B cell (primary cell): ENCODE results near the gene FCHO2. TPM values are rescaled to one million over a fixed set of nuclear protein-coding genes. Genes with fewer than 3 reads are reported as not detected.

Source experiments
- ATAC-seq: fragments of 200-7000 bp; cut with Tn5 transposase; one replicate; pipeline ENCODE4 v1.10.0; 2021; ENCODE audit warnings: low read depth, mild to moderate bottlenecking, moderate number of reproducible peaks, moderate library complexity
- CTCF ChIA-PET: fragments of 350-600 bp; sonication (Branson Sonifier 250); formaldehyde crosslinking; loops from one replicate; lab custom pipeline; 2021; ENCODE audit warnings: antibody characterized with exemption, inconsistent platforms; lab: Charles Lee
- POLR2A ChIA-PET: fragments of 350-600 bp; sonication (Branson Sonifier 250); formaldehyde crosslinking; loops from one replicate; lab custom pipeline; 2021; ENCODE audit warnings: antibody characterized with exemption; lab: Charles Lee
- DNase-seq: peaks from one replicate; pipeline ENCODE4 v3.0.0; 2013
- H2AFZ ChIP-seq: 2 replicates; pipeline ENCODE4 v1.6.1; 2012; ENCODE audit warnings: mild to moderate bottlenecking, low read depth, low read length; ENCODE audit not compliant: insufficient read depth, poor library complexity, severe bottlenecking
- H3K27ac ChIP-seq, 2 donors: 1 replicate in 1 of 2; 2 replicates in 1 of 2; pipeline ENCODE4 v1.5.1; 2012 to 2013; ENCODE audit warnings: low read length in 2 of 2, mild to moderate bottlenecking in 2 of 2, moderate library complexity in 1 of 2
- H3K27me3 ChIP-seq, 4 experiments: fragments of 200-600 bp in 1 of 4; sonication (generic) in 1 of 4; replicated peaks in 1 of 4; 1 replicate in 2 of 4; 2 replicates in 2 of 4; pipeline versions ENCODE4 v1.6.1 to v1.7.0; 2013 to 2016; ENCODE audit warnings: low read length in 3 of 4, mild to moderate bottlenecking in 2 of 4, mixed read lengths in 1 of 4, moderate library complexity in 1 of 4; ENCODE audit not compliant: insufficient read depth in 4 of 4, control insufficient read depth in 3 of 4; ENCODE audit errors: control extremely low read depth in 1 of 4
- H3K36me3 ChIP-seq, 2 experiments: replicated peaks in 1 of 2; 1 replicate in 1 of 2; 2 replicates in 1 of 2; pipeline versions ENCODE4 v1.6.1 to v1.7.1; 2013; ENCODE audit warnings: low read length in 1 of 2; ENCODE audit not compliant: insufficient read depth in 2 of 2, control insufficient read depth in 1 of 2; ENCODE audit errors: control extremely low read depth in 1 of 2, extremely low read depth in 1 of 2
- H3K4me1 ChIP-seq, 2 donors: fragments of 200-600 bp in 1 of 2; sonication (generic) in 1 of 2; 1 replicate in 1 of 2; 2 replicates in 1 of 2; pipeline versions ENCODE4 v1.5.1 to v1.6.1; 2013 to 2017; ENCODE audit warnings: low read length in 2 of 2; ENCODE audit not compliant: control insufficient read depth in 2 of 2, insufficient read depth in 2 of 2
- H3K4me2 ChIP-seq: replicated peaks from 2 replicates; pipeline ENCODE3; 2012; ENCODE audit warnings: mild to moderate bottlenecking, low read depth, low read length; ENCODE audit not compliant: poor library complexity, severe bottlenecking
- H3K4me3 ChIP-seq, 5 experiments: fragments of 200-600 bp in 1 of 5; sonication (generic) in 1 of 5; 1 replicate in 3 of 5; 2 replicates in 2 of 5; pipeline versions ENCODE4 v1.5.1 to v1.7.0; 2011 to 2016; ENCODE audit warnings: low read length in 4 of 5, mild to moderate bottlenecking in 4 of 5, low read depth in 2 of 5, control low read depth in 1 of 5, moderate library complexity in 1 of 5; ENCODE audit not compliant: insufficient read depth in 1 of 5; ENCODE audit errors: control extremely low read depth in 1 of 5, extremely low read depth in 1 of 5
- H3K79me2 ChIP-seq: fragments of 200-600 bp; sonication (generic); one replicate; pipeline ENCODE4 v1.6.0; 2016; ENCODE audit warnings: low read length; ENCODE audit not compliant: control insufficient read depth, insufficient read depth
- H3K9ac ChIP-seq: fragments of 200-600 bp; sonication (generic); 2 replicates; pipeline ENCODE4 v1.6.1; 2017; ENCODE audit warnings: mild to moderate bottlenecking, low read length, moderate library complexity
- H3K9me3 ChIP-seq, 3 donors: one replicate each; pipeline versions ENCODE4 v1.6.1 to v1.7.1; 2013; ENCODE audit warnings: low read length in 2 of 3; ENCODE audit not compliant: control insufficient read depth in 2 of 3, insufficient read depth in 1 of 3; ENCODE audit errors: control extremely low read depth in 1 of 3
- H4K20me1 ChIP-seq: 2 replicates; pipeline ENCODE4 v1.6.0; 2012; ENCODE audit warnings: mild to moderate bottlenecking, low read length; ENCODE audit not compliant: insufficient read depth, control insufficient read depth, poor library complexity, severe bottlenecking
- H3K27ac Mint-ChIP-seq: one replicate; pipeline ENCODE4 v1.8.0; 2021; ENCODE audit warnings: mixed read lengths
- H3K27me3 Mint-ChIP-seq: one replicate; pipeline ENCODE4 v1.8.0; 2021; ENCODE audit warnings: mixed read lengths
- H3K4me1 Mint-ChIP-seq: one replicate; pipeline ENCODE4 v1.8.0; 2021; ENCODE audit warnings: mixed read lengths
- H3K4me3 Mint-ChIP-seq: one replicate; pipeline ENCODE4 v1.8.0; 2021; ENCODE audit warnings: mixed read lengths
- H3K9me3 Mint-ChIP-seq: one replicate; pipeline ENCODE4 v1.8.0; 2022; ENCODE audit warnings: mixed read lengths; ENCODE audit not compliant: insufficient read depth
- EZH2 ChIP-seq: IDR thresholded peaks from 2 replicates; pipeline ENCODE4 v1.6.1; 2012; ENCODE audit warnings: borderline replicate concordance, low read depth, mild to moderate bottlenecking, moderate library complexity, low read length; ENCODE audit not compliant: insufficient read depth, poor library complexity, severe bottlenecking
- WGBS: methylation state at CpG from one replicate; pipeline ENCODE4 v1.1.5; 2013; ENCODE audit warnings: missing lambda C conversion rate; ENCODE audit not compliant: insufficient coverage; 5-methylcytosine and 5-hydroxymethylcytosine counted together
- intact Hi-C: fragments of 100-400 bp; cut with micrococcal nuclease; formaldehyde crosslinking; loops from one replicate; pipeline ENCODE4 v1.10.0; 2022
- polyA plus RNA-seq: library from polyadenylated mRNA; depleted of rRNA; stranded (reverse); fragments of >200 nt; gene quantifications from 2 replicates; pipeline ENCODE4 v1.2.3, GENCODE V29; 2012
- total RNA-seq, 2 donors: library from RNA; stranded (reverse); fragments of 120-200 nt in 1 of 2; gene quantifications; 1 replicate in 1 of 2; 2 replicates in 1 of 2; pipeline versions ENCODE4 v1.2.3 to v1.2.4, GENCODE V29; 2013 to 2022
- TF ChIP-seq, protein P1 (sequence below): fragments of 200-600 bp; IDR thresholded peaks from one replicate; pipeline ENCODE4 v1.8.0; 2022; ENCODE audit warnings: antibody characterized with exemption, mild to moderate bottlenecking

Gene FCHO2
- total and polyA plus RNA-seq, 2 donors (not counting 1 experiment from before 2014, with no cell fraction given): 1.5 to 11.0 TPM

GRCh38 chr5:73067213-73067612, 111.4 kb downstream of the FCHO2 start:
- Histone ChIP-seq H3K27me3 (no peaks in the 10 kb centered on the region), H3K79me2 (no peaks in the 10 kb centered on the region), H3K9me3 (no peaks in the 10 kb centered on the region), H3K4me3 (no peak overlapping the region), H4K20me1 (no peaks in the 10 kb centered on the region), H3K27ac (no peak overlapping the region), H3K4me2 (no peak overlapping the region), H2AFZ (no peak overlapping the region), H3K36me3 (no peaks in the 10 kb centered on the region), H3K9ac (no peak overlapping the region), H3K4me1 (no peaks in the 10 kb centered on the region)
- DNase-seq (no peak), ATAC-seq (no peak)
- Mint-ChIP-seq H3K4me1 (no peaks in the 10 kb centered on the region), H3K4me3 (no peak overlapping the region), H3K9me3 (no peaks in the 10 kb centered on the region), H3K27me3 (no peaks in the 10 kb centered on the region), H3K27ac (no peak overlapping the region)
- no CpG with 5 or more reads among the region's 1 CpG for WGBS
- CTCF ChIA-PET: no interaction called here
- POLR2A ChIA-PET: no interaction called here
- TF ChIP-seq, protein P1, sequence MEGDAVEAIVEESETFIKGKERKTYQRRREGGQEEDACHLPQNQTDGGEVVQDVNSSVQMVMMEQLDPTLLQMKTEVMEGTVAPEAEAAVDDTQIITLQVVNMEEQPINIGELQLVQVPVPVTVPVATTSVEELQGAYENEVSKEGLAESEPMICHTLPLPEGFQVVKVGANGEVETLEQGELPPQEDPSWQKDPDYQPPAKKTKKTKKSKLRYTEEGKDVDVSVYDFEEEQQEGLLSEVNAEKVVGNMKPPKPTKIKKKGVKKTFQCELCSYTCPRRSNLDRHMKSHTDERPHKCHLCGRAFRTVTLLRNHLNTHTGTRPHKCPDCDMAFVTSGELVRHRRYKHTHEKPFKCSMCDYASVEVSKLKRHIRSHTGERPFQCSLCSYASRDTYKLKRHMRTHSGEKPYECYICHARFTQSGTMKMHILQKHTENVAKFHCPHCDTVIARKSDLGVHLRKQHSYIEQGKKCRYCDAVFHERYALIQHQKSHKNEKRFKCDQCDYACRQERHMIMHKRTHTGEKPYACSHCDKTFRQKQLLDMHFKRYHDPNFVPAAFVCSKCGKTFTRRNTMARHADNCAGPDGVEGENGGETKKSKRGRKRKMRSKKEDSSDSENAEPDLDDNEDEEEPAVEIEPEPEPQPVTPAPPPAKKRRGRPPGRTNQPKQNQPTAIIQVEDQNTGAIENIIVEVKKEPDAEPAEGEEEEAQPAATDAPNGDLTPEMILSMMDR: no peak
- TF ChIP-seq EZH2: no peak
- intact Hi-C loops: no loop called here

DNA sequence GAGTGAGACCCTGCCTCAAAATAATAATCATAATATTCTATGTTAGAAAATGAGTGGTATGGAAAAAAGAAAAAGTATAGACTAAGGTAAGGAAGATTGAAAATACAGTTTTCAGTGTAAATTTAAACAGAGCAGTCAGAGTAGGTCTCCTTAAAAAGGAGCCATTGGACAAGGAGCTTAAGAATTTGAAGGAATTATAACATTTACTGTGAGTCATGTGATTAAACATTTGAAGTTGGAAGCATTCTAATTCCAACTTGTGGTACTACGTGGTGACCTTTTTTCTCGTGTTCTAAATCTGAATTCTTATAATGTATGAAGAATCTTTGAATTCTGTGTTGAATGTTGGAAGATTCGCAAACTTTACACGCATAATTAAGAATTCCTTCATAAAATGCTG, 125.3 kb downstream of the FCHO2 start:
- CTCF ChIA-PET: interaction anchor here (0.6 to 1.2 kb wide), 2 partner anchors 9 to 1533 kb away, joined by 3 read pairs; no protein-coding TSS in a partner anchor
- H3K9ac ChIP-seq: no peak overlapping the region
- H4K20me1 ChIP-seq: no peaks in the 10 kb centered on the region
- 100% methylated on average over 1 of the region's 4 CpGs for WGBS
- no peak overlapping the region for H3K27ac ChIP-seq
- no peaks in the 10 kb centered on the region for H3K79me2 ChIP-seq
- ATAC-seq (no peak), DNase-seq (no peak)
- H3K9me3 ChIP-seq: no peaks in the 10 kb centered on the region
- Mint-ChIP-seq H3K27me3 (no peaks in the 10 kb centered on the region), H3K4me1 (no peaks in the 10 kb centered on the region), H3K9me3 (no peaks in the 10 kb centered on the region), H3K4me3 (no peak overlapping the region), H3K27ac (no peak overlapping the region)
- no peak overlapping the region for H2AFZ ChIP-seq
- TF ChIP-seq, protein P1: no peak
- no peak for TF ChIP-seq EZH2
- no peaks in the 10 kb centered on the region for H3K36me3 ChIP-seq
- no peak overlapping the region for H3K4me3 ChIP-seq
- intact Hi-C loops: no loop called here
- POLR2A ChIA-PET: no interaction called here
- no peaks in the 10 kb centered on the region for H3K27me3 ChIP-seq
- H3K4me1 ChIP-seq: no peaks in the 10 kb centered on the region
- H3K4me2 ChIP-seq: no peak overlapping the region
